GM18505 (cell line): ENCODE results near the gene UBL3.

Experiments used
- ATAC-seq: cut with Tn5 transposase; IDR thresholded peaks from one replicate; pipeline ENCODE4 v1.9.1; 2021; ENCODE audit not compliant: unreplicated experiment
- POLR2A ChIP-seq: IDR thresholded peaks from 4 replicates; pipeline ENCODE4 v1.6.1; 2011; ENCODE audit warnings: borderline replicate concordance; ENCODE audit not compliant: insufficient read depth, insufficient read length; ENCODE audit errors: extremely low read depth

UBL3 gene

GRCh38 chr13:29750183-29750530 lies 100.3 kb downstream of the UBL3 start:
- TF ChIP-seq POLR2A: no peak
- no peak for ATAC-seq

- ATAC-seq: no peak
- TF ChIP-seq POLR2A: no peak
Observed at GRCh38 chr13:29749401-29750182, 100.8 kb downstream of the UBL3 start.

- no peak for TF ChIP-seq POLR2A
- no peak for ATAC-seq
Observed at GRCh38 chr13:29748097-29748496, 102.3 kb downstream of the UBL3 start.

- ATAC-seq: no peak
- no peak for TF ChIP-seq POLR2A
Observed at GRCh38 chr13:29746148-29746677, 104.2 kb downstream of the UBL3 start.

- no peak for ATAC-seq
- no peak for TF ChIP-seq POLR2A
Observed at GRCh38 chr13:29745704-29746103, 104.7 kb downstream of the UBL3 start.

DNA sequence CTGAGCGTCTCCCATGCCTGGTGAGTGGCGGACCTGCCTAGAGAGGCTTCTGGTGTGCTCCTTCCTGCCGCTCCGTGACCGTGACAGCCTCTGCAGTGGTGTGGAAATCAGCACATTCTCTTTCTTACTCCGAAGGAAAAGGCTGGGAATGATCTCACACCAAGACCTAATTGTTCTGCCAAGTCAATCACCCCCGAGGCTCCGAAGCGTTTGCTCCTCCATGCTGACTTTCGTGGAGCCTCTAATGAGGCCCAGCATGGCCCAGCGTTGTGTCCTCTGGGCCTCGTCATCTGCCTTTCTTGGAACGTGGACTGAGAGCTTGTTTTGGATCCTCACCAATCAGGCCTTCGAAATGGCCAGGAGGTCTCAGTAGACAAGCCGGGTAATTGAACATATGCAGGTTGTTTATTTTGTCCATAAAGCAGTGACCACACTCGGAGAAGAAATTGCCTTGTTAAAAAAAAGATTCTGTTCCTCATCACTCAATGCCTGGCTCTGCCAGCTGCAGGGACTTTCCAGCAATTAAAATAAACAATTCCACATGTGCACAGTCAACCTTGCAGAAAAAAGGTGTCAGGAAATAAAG lies 107.1 kb downstream of the UBL3 start:
- ATAC-seq: no peak

DNA sequence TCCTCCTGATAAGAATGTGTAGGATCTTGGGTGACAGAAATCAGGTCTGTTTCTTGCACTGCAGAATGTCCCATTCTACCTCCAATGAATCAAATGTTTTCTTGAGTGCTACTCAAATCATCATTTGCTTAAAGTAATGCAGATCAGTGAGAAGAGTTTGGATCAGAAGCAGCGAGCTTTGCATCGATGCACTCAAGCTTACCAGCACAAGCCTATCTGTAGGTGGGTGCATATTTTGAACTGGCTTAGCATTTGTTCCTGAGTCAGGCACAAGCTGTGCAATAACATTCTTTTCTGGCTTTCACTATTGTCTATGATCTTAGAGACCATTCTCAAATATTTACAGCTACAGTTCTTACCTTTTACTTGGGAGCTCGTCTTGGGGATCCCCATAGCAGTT lies 109.5 kb downstream of the UBL3 start:
- TF ChIP-seq POLR2A: no peak

More for the DNA sequence above, 107.1 kb downstream of the UBL3 start:
- no peak for TF ChIP-seq POLR2A

DNA sequence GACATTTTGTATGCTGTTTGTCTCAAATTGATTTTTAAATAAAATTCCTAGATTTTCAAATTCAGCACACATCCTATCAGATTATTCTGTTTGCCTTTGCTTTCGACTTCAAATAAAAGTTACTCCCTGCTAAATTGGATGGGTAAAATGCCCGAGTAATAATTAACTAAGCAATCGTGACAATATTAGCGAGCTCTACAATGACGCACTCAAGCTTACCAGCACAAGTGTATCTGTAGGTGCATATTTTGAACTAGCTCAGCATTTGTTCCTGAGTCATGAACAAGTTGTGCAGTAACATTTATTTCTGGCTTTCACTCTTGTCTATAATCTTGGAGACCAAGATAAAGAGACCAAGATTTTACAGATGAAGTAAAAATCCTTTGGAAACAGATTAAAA lies 113.4 kb downstream of the UBL3 start:
- ATAC-seq: no peak
- no peak for TF ChIP-seq POLR2A

More for the DNA sequence above, 109.5 kb downstream of the UBL3 start:
- no peak for ATAC-seq

DNA sequence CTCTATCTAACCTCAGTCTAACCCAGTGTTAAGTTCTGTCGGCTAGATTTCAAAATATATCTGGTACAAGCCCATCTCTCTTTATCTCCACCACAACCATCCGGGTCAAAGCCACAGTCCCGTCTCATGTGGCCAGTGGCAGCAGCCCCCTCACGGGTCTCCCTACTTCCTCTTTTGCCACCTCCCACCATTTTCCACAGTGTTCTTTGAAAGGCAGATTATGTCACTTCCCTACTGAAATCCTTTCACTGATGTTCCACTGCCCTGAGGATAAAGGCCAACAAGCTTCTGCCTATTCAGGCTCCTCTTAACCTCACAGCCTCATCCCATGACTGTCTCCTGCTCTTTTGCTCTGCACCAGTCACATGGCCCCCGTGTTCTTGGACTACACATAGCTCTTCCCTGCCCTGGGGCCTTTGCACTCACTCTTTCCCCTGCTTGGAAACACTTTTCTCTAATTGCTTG lies 117.2 kb downstream of the UBL3 start:
- no peak for ATAC-seq
- TF ChIP-seq POLR2A: no peak

- ATAC-seq: no peak
Observed at GRCh38 chr13:29730253-29730652, 120.2 kb downstream of the UBL3 start.

GRCh38 chr13:29722415-29722814 lies 128.0 kb downstream of the UBL3 start:
- no peak for ATAC-seq
- no peak for TF ChIP-seq POLR2A

More at GRCh38 chr13:29730253-29730652, 120.2 kb downstream of the UBL3 start:
- no peak for TF ChIP-seq POLR2A

GRCh38 chr13:29721766-29722165 lies 128.7 kb downstream of the UBL3 start:
- ATAC-seq: no peak
- no peak for TF ChIP-seq POLR2A

DNA sequence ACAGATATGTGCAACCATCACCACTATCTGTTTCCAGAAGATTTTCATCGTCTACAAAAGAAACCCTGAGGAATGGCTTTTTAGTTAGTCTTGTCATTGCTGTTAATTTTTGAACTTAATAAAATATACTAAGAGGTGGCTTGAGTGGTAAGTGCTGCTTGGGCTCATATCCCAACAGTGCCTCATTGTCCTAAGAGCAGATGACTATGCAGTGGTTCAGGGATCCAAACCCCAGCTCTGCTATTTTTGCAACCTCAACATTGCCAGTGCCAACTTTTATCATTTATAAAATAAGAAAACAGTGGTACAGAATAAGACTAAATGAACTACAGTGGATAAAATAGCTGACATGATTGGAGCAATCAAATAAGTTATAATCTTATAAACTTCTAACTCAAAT lies 131.7 kb downstream of the UBL3 start:
- ATAC-seq: no peak
- no peak for TF ChIP-seq POLR2A

DNA sequence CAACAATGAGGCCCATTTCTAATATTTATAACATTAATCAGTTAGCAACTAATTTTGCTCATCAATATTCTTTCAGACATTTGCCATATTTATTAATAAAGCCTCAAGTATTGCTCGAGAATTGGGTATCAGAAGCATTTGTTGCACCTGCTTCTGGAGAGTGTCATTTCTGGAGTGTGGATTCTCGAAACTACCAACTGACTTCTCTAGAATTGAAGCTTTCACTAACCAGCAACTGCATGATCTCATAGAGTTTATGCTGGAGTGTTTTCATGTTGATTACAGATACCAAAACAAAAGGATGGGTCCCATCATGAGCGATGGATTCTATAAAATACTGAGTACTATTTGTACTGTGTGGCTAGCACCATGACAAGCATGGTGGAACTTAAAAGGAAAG lies 133.9 kb downstream of the UBL3 start:
- no peak for TF ChIP-seq POLR2A
- no peak for ATAC-seq
